PC-9 (cell line): Measurements from ENCODE around the gene ATCAY.

ENCODE experiments used
- EZH2 ChIP-seq: fragments of 200-600 bp; sonication (generic); IDR thresholded peaks from 2 replicates; pipeline ENCODE4 v1.8.0; 2017; ENCODE audit warnings: antibody characterized with exemption, low read depth
- TF ChIP-seq, protein P1 (sequence below): fragments of 200-600 bp; sonication (generic); conservative IDR thresholded peaks from 2 replicates; pipeline ENCODE4 v1.6.1; 2017; ENCODE audit warnings: mixed run types, antibody characterized with exemption, mild to moderate bottlenecking, moderate library complexity

DNA sequence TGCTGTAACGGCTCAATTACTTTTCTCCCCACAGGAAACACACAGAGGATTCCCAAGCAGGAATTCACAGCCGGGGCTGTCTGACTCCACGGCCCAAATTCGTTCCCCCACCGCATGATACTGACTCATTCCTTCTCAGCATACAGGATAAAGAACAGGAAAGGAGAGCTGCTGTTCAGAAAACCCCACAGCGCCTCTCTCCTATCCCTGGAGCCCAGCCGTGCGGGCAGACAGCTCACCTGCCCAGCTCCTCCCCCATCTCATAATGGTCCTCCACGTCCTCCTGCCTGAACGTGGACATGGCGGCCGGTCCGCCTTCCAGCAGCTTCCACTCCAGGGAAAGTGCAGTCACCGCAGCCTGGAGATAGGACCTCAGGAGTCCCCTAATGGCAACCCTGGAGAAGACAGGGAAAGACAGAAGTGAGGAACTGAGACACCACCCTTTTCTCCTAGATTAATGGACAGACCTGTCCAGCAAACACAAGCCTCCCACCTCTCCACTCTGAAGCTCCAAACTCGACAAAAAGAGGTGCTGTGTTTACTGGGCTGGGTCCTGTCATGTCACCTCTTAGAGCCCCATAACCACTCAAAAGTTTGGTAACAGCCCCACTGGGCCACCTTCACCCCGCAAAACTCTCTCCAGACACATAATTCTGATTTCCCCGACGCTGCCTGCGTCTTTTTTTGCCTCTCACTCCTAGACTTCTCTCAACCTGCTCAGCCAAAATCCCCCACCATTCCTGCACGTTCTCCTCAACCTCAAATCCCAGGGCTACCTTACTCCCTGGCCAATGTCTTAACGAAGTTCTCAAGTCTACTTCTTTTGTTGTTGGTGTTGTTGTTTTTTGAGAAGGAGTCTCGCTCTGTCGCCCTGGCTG lies 89.2 kb downstream of the ATCAY start:
- no peak for TF ChIP-seq EZH2
- TF ChIP-seq, protein P1, sequence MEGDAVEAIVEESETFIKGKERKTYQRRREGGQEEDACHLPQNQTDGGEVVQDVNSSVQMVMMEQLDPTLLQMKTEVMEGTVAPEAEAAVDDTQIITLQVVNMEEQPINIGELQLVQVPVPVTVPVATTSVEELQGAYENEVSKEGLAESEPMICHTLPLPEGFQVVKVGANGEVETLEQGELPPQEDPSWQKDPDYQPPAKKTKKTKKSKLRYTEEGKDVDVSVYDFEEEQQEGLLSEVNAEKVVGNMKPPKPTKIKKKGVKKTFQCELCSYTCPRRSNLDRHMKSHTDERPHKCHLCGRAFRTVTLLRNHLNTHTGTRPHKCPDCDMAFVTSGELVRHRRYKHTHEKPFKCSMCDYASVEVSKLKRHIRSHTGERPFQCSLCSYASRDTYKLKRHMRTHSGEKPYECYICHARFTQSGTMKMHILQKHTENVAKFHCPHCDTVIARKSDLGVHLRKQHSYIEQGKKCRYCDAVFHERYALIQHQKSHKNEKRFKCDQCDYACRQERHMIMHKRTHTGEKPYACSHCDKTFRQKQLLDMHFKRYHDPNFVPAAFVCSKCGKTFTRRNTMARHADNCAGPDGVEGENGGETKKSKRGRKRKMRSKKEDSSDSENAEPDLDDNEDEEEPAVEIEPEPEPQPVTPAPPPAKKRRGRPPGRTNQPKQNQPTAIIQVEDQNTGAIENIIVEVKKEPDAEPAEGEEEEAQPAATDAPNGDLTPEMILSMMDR = peak; percentile 17; the same call in 1 of the 2 replicates
